HL-60/S4 treated with retinoic acid at 250 ng/mL for 4 days and 3 days (cell line): ENCODE measurements around the gene TUT1.
"Not testable (repeated sequence)": the region's sequence is repeated elsewhere in the genome, so short reads cannot be mapped to it uniquely, and the experiment has no call there.

Experiments used
- in situ Hi-C: fragments of 300-500 bp; cut with MboI; formaldehyde crosslinking; loops from 2 replicates; pipeline ENCODE4 v1.7.0; 2022; ENCODE audit warnings: low sequenced_read_pairs

Gene TUT1, protein sequence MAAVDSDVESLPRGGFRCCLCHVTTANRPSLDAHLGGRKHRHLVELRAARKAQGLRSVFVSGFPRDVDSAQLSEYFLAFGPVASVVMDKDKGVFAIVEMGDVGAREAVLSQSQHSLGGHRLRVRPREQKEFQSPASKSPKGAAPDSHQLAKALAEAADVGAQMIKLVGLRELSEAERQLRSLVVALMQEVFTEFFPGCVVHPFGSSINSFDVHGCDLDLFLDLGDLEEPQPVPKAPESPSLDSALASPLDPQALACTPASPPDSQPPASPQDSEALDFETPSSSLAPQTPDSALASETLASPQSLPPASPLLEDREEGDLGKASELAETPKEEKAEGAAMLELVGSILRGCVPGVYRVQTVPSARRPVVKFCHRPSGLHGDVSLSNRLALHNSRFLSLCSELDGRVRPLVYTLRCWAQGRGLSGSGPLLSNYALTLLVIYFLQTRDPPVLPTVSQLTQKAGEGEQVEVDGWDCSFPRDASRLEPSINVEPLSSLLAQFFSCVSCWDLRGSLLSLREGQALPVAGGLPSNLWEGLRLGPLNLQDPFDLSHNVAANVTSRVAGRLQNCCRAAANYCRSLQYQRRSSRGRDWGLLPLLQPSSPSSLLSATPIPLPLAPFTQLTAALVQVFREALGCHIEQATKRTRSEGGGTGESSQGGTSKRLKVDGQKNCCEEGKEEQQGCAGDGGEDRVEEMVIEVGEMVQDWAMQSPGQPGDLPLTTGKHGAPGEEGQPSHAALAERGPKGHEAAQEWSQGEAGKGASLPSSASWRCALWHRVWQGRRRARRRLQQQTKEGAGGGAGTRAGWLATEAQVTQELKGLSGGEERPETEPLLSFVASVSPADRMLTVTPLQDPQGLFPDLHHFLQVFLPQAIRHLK

DNA sequence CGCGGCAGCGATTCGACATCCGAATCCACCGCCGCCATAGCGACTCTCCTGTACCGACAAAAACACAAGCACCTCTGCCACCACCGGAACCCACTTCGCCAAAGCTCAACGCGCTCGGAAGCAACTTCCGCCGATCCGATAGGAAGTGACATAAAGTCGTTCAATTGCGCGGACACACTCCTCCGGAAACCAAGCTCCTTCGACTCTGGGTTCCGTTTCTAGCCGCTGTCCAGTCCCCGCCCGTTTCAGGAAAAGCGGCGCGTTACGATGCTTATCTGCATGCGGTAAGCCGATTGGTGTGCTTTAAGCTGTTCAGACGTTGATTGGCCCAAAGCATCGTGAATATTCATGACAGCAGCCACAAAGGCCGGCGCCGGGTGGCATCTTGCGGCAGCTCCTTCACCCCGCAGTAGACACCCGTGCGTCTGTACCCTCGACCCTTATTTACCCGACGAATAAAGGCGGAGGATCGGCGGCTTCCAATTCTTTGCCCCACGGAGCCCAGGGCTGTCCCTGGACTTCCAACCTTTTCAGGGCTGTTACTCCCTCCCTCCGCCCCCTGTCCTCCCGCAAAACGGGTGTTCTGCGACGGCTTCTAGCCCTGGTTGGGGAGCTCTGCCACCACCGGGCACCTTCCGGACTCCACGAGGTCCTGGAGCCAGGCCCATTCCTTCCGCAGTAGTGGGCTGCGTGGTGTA lies at the start of gene TUT1:
Gene TUT1, minus strand, starts transcription at position 76 of the 698 bp plus-strand sequence. Its CDS starts 38 bp downstream, at position 38.
- in situ Hi-C loops, result loop anchor here (10.0 kb wide), 1 partner anchor 113 kb away; the partner anchor contains the start of genes BSCL2 and GNG3

DNA sequence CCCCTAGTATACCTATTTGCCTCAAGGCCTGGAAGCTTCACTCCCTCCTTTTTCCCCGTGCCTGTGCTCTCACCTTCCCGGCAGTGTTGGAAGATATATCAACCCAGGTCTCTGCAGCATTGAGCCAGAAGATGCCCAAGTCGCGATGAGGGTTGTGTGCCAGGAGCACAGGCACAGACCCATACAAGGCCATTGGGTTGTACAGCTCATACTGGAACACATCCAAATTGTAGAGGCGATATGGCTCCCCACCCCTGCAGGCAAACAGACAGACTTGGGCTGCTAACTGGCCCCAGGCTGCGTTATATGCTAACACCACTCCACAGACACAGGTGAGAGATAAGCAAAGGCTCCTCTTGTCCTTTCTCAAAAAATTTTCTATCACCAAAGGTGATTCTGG lies 41.2 kb upstream of the TUT1 start:
- in situ Hi-C loops, result no loop called here

DNA sequence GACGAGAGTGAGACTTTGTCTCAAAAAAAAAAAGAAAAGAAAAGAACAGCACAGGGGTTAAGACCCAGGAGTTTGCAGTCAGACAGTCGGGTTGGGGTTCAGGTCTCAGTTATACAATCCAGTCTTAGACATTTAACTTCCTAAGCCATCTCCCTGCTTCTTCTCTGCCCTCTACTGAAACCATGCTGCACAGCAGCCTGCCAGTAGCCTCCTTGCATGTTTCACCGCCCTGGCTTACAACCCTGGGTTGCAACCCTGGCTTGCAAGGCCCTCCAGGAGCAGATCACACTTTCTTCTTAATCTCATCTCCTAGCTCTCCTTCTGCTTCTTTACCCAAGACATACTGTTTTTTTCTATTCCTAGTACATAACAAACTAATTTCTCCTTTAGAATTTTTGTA lies 36.4 kb upstream of the TUT1 start:
- in situ Hi-C loops, result no loop called here

DNA sequence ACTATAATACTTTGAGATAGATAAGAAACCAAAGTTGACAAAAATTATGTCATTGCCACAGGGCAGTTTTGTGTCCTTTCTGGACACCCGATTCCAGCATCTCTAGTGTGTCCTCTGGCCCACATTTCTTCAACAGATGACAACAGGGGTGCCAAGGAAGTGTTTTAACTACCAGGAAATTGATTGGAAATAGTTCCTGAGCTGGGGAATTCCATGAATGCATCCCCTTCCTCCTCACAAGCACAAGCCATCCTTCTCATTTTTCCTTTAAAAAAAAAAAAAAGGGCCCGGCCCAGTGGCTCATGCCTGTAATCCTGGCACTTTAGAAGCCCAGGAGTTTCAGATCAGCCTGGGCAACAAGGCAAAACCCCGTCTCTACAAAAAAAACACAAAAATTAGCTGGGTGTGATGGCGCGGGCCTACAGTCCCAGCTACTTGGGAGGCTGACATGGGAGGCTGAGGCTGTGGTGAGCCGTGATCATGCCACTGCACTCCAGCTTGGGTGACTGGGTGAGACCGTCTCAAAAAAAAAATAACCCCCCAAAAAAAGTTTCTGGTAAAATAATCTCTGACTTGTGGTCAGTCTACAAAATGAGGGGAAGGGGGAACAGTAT lies 31.3 kb upstream of the TUT1 start:
- in situ Hi-C loops, result no loop called here

DNA sequence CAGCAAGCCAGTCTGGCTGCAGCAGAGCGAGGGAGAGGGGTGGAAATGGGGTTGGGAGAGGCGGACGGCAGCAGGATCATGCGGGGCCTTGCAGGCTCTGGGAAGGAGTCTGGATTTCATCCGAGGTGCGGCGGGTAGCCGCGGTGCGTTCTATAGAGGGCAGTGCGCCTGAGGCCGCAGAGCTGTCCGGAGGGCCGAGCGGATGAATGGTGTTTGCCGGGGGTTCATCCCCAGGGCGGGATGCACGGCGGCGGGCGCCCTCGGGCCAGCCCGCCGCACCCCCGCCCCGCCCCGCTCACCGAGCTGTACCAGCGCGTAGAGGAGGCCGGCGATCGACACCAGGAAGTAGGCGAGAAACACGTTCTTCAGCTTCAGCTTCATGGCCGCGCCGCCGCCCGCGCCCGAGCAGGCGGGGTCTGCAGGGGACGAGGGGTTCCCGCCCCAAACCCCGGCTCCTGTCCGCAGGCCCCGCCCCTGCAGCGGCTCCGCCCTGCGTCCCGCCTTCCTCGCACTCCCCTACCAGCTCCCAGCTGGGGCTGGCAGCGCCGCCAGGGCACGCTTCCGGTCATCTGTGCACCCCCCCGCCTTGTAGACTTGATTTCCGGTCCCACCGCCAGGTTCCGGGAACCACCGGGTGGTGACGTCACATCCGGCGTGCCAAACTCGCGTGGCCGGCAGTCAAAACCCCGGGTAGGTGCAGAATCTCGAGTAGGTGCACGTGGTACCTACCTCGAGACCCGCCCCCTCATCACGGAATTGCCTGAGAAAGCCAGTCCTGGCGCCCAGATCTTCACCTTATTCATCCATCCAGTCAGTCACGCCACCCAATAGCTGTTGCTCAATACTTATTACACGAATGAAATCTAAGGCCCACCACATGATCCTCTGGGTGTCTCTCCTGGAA lies 30.5 kb upstream of the TUT1 start, which contains the start of gene B3GAT3:
Gene B3GAT3, minus strand, starts transcription at position 420 of the 904 bp plus-strand sequence. Its CDS starts 39 bp downstream, at position 381.
- in situ Hi-C loops, result no loop called here

DNA sequence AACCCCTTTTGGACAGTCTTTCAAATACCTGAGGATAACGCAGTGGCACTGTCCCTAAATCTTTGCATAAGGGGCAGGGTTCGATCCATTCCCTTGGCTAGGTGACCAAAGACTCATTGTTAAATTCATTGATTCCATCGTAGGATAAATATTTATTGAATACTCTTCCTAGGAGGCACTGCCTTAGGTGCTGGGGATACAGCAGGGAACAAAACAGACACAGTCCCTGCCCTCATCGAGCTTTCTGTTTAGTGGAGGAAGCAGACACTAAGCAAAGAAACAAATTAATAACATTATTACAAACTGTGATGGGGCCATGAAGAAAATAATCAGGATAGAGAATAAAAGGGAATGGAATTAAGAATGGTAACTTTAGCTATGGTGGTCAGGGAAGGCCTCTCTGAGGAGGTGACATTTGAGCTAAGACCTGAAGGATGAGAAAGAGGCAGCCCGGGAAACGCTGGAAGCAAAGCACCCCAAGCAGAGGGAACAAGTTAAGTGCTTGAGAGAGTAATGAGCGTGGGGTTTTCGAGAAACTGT lies 29.8 kb upstream of the TUT1 start:
- in situ Hi-C loops, result no loop called here

DNA sequence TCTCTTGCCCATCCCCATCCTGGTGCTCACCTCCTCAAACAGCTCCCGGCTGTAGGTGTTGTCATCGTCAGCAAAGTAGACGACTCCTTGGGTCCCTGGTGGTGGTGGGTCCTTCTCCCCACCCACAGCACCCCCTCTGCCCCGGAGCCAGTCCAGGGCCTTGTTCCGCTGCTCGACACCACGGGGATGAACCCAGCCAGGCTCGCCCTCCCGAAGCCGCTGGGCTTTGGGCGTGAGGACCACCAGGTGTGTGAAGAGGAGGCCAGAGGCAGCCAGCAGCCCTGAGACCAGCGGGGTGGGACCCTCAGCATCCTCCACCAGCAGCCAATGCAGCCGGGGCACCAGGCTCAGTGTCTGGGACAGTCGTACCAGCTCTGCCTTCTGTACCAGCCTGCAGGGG lies 25.6 kb upstream of the TUT1 start:
- in situ Hi-C loops, result not testable (repeated sequence)

DNA sequence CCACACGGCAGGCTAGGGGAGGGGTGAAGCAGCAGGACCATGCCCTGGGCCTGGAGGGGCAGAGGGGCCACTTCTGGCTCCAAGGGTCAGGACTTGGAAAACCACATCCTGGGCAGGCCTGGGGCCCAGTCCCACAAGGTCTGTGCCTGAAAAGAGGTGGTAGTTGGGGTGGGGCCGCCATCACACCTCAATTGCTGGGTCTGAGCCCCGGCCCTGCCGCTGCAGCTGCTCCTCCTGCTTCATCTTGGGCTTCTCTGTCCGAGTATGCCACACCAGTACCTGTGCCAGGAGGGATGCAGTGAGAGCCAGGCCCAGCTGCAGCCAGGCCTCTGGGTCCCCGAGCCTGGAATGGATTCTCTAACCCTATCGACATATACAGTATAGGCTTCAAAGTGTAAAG lies 24.2 kb upstream of the TUT1 start:
- in situ Hi-C loops, result no loop called here

DNA sequence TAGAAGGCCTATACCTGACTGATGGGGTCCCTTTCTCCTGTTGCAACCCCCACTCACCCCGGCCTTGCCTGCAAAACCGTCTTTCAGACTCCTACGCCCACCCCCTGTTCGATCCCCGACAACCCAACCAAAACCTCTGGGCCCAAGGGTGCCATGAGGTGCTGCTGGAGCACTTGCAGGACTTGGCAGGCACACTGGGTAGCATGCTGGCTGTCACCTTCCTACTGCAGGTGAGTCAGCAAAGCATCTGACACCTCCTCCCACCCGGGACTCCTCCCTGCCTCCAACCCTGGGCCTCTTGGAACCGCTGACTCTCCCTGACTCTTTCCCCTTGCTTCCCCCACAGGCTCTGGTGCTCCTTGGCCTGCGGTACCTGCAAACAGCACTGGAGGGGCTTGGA lies 23.0 kb upstream of the TUT1 start:
- in situ Hi-C loops, result no loop called here

DNA sequence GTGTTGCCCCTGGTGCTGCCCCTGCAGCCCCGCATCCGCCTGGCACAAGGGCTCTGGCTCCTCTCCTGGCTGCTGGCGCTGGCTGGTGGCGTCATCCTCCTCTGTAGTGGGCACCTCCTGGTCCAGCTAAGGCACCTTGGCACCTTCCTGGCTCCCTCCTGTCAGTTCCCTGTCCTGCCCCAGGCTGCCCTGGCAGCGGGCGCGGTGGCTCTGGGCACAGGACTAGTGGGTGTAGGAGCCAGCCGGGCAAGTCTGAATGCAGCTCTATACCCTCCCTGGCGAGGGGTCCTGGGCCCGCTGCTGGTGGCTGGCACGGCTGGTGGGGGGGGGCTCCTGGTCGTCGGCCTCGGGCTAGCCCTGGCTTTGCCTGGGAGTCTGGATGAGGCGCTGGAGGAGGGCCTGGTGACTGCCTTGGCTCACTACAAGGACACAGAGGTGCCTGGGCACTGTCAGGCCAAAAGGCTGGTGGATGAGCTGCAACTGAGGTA lies 22.0 kb upstream of the TUT1 start:
- in situ Hi-C loops, result no loop called here

DNA sequence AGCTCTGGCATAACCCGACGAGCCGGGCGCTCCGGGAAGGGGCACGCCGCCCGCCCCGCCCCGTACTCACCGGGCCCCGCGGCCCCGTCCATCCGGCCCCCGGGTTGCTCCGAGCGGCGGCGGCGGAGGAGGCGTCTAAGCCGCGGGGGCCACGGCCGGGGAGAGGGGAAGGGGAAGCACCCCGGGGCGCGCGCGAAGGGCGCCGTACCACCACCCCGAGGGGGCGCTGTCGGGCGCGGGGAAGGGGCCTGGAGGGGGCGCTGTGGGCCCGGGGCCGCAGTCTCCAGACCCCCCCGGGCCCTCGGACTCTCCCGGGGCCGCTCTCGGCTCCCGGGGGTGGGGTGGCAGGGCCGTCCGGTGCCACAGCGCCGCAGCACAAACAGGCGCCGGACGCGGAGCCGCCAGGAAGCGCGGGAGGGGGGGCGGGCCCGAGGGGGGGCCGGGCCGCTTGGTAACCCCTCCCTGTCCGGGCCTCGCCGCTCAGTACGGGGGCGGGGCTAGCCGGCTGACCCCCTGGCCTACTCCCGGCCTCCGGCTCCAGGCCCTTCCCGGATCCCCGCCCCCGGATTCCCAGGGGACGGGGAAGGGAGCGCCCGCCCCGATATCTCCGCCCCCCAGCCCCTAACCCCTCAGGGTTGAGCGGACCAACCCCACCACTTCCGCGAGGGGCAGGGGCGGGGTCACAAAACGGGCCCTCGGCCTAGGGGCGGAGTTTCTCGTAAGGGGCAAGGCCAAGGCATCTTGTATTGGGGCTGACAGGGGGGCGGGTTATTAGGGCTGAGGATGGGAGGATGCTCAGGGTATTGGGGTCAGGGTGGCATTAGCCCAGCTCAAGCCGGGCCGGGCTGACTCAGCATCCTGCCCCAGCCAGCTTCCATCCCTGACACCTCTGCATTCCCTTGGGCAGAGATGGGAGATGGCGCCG lies 21.3 kb upstream of the TUT1 start, which contains the start of the genes EML3 and ROM1:
Gene EML3, minus strand, starts transcription at position 410 of the 925 bp plus-strand sequence. Its CDS starts 318 bp downstream, at position 92.
Gene ROM1, plus strand, starts transcription at position 892 of the 925 bp plus-strand sequence. Its CDS starts 25 bp downstream, at position 917.
- in situ Hi-C loops, result no loop called here

DNA sequence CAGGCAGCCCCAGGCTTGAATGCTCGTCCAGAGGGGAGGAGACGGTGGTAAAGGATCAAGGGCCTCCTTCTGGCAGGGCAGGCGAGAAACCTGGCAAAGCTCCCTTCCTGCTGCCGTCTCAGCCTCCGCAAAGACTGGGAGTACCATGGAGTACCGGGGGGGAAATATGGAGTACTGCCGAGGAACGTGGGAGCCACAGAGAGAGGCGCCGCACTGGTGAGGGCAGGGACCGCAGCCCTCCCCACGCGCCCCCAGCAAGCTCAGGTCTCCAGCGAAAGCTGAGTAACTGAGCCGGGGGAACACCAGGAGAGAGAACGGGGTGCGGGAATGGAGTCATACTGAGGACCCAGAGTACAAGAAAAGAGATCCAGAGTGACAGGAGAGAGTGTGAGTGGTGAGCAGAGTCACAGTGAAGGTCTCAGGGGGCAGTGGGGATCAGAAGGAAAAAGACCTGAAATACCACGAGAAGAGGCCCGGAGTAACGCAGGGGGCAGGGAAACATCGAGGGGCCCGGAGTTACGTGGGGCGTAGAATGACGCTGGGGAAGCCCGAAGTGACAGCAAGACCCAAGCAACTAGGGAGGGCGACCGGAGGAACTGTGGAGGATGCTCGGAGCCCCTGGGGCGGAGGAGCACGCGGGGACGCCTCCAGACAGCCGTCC lies 20.5 kb upstream of the TUT1 start:
- in situ Hi-C loops, result no loop called here

DNA sequence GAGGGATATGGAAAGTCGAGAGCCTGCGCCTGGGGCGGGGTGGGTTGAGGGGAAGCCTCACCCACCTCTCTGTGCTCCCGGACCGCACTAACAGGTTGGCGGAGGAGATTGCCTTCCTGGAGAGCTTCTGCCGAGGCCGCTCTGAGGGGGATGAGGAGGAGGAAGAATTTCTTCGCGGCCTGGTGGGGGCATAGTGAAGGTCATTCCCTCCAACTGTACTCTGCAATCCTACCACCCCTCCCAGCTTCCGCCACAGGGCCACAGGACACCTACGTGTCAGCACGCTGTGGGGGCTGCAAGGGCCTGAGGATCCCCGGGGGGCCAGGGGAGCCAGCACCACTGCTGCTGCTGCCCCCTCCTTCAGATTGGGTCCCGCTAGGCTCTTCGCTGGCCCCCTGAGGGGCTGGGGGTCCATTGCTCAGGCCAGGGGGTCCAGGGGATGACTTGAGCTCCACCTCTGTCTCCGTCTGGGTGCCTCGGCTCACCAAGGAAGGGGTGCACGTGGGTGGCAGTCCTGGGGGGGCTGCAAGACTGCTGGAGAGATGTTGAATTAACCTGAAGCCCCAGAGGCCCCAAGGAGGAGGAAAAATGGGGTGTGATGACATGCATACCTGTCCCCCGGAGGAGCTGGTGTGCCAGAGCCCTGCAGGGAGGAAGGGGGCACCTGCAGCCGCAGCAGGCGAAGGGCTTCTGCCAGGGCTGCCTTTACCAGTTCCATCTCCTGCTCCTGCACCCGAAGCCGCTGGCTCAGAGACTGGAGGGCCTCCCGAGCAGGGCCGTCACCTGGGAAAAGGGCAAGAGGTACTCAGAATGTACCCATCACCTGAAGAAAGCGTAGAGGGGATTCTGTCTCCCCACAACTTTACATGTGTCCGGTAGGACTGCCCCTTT lies 19.7 kb upstream of the TUT1 start:
- in situ Hi-C loops, result no loop called here

DNA sequence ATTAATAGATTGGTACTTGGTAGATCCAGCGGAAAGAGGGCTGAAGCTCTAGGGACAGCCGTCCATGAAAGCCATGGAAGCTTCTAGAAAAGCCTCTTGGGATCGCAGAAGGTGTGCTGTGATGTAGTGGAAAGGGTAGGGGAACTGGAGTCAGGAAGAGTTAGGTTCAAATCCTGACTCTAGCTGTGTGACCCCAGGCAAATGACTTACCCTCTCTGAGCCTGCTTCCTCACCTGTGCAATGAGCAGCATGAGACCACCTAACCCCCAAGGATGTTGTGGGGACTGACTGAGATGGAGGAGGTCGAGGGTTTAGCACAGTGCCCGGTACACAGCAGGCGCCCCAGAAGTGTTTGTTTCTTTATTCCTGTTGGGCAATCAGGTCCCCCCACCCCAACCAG lies 19.1 kb upstream of the TUT1 start:
- in situ Hi-C loops, result no loop called here

DNA sequence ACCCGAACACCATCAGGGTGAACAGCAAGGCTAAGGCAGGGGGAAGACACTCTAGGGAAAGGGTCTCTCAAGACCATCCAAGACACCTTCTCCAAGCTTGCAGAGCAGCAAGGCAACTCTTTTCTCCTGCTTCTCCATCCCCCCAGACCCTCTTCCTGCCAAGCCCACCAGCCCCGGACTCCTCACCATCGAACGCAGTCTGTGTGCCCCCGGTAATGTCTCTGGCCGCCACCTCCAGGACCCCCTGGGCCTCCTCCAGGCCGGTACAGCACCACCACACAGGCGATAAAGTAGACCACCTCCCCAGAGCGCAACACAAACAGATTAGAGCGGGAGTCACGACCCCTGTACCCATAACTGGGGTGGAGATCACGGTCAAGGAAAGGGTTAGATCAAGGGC lies 17.5 kb upstream of the TUT1 start:
- in situ Hi-C loops, result no loop called here

DNA sequence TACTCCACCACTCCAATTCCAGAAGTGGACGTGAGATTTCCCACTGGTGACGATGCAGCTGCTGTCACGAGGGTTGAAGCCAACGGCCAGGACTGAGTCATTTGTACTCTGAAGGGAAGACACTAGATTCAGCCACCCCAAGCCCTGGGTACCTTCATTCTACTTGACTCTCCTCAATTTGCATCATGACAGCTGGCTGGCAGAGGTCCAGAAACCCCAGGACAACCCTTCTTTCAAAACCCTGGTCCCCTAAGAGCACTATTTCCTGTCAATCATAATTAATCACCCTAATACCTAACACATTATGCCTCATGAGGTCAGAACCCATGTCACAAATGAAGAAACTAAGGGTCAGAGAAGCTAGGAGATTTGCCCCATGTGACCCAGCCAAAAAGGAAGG lies 16.4 kb upstream of the TUT1 start:
- in situ Hi-C loops, result no loop called here
